Activated CD4-positive, alpha-beta T cell treated with anti-CD3 and anti-CD28 coated beads, Interleukin-2, Interleukin-4, amounts not matched to agents 100 ng/mL and 50 ng/mL, durations not matched to agents 16 hours and 8 hours (primary cell): ENCODE measurements around the gene C15orf62.

ENCODE experiments used
- DNase-seq: peaks from one replicate; pipeline ENCODE4 v3.0.0-alpha.2; 2020; ENCODE audit warnings: low spot score

Gene C15orf62

DNA sequence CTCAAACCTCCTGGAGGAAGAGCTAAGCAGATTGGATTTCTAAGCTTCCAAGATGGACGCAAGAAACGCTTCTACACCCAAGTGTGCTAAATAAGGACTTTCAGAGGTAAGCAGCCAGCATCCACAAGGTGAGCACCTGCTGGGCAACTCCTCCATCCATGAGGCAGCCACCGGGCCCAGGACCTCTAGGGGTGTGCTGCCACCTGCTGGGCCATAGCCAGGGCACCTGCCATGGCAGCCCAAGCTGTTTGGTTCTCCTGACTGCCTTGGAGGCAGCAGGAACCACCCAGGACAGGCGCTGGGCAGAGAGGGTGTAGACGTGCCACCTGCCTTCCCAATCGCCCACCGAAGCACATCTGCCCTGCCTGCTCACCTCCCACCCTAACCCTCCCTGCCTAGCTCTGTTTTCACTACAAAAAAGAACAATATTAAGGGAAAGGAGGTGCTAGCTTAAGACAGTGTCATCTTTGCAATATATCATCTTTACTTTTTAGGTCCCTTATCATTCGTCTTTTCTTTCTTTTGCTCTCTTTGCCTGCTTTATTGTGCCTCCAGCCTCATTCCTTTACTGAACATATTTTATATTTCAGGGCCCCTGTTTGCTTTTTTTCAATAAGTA is 12.9 kb downstream of the C15orf62 start:
- DNase-seq = peak; percentile 76

DNA sequence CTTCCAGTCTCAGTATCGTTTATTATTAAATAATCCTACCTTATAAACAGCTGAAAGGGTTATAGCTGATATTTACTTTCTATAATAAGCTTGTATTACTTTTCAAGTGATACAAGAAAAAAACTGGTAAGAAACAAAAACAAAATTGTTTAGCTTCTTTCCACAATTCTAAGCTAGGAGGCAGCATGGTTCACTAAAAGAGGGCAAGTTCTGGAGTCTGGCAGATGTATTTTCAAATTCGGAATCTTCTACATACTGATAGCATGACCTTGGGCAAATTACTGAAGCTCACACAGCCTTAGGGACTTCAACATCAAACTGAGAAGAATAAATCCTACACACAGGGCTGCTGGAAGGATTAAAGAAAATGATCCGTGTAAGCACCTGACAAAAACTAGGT is 15.4 kb downstream of the C15orf62 start:
- no peak for DNase-seq

DNA sequence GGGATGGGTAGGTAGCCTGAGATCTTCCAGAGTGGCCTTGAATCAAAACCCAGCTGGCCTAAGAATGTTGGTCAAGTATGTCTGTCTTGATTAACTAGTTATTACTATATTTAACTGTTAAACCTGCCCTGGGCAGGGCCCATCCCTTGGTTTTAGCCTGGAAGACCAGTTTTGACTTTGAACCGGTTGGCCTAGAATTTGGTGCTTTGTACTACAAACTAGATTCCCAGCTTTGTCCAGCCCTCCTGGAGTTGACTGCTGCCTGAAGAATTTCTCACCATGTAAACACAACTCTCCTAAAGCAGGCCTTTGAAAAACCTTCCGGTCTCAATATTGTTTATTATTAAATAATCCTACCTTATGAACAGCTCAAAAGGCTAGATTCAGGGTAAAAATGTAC is 16.0 kb downstream of the C15orf62 start:
- DNase-seq = no peak

DNA sequence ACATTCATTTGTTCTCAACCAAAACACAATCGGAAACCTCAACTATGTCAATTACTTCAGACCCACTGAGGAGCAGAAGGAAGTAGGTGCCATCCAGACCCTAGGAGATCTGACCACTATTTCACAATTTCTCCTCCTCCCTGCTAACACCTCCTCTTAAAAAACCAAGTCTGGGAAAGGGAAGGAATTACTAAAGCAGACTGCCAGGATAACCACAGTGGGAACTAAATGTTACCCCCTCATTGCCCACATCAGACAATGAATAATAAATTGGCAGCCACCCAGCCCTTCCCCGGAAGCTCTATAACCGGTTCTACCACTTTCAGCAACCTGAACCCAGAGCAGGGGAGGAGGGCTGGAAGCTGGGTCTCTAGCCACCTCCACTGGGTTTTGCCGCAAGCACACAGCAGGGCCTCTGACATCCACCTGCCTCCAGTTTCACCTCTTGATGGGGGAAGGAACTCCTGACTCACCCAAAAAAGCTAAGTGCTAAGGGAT is 17.6 kb downstream of the C15orf62 start:
- no peak for DNase-seq

DNA sequence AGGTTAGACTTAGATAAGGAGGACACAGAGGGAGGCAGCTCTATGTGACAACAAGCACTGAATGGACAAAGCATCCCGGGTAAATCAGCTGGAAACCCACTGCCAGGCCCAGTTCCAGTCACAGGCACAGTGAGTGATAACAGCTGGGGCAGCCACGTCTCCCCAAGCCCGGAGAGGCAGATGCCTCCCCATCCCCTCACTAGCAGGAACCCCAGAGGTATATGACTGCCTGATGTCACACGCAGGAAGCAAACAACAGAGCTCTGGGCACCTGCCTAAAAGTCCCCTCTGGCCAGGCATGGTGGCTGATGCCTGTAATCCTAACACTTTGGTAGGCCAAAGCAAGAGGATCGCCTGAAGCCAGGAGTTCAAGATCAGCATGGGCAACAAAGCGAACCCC is 18.2 kb downstream of the C15orf62 start:
- no peak for DNase-seq

DNA sequence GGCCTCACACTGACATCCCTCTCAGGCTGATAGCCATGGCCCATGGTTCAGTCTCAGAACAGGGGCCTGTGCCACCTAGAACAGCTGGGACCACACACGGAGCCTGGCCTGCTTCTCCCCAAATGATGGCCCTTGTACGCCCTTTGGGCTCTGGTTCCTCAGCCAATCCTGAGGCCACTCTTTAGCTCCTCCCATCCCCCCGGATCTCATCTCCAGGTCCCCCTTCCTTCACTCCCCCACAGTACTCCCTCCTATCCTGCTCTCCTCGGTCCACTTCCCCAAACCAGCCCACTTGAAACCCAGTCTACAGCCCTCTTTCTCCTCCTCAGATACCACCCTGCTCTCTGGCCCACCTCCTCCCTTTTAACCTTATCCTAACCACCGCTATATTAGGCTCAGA is 19.3 kb downstream of the C15orf62 start:
- DNase-seq = no peak

DNA sequence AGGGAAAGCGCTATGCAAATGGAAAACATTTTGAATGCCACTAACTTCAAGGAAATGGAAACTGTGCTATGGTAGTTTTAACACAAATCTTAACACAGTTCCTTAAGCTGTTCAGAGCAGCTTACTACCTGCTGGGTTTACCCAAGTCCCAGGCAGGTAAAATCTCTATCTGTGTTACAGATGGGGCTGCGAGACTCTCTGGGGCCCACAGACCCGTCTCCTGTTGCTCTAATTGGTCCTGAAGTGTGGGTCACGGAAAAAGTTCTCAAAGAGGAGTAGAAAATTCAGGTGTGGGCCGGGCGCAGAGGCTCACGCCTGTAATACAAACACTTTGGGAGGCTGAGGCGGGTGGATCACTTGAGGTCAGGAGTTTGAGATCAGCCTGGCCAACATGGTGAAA is 20.2 kb downstream of the C15orf62 start:
- DNase-seq = no peak

DNA sequence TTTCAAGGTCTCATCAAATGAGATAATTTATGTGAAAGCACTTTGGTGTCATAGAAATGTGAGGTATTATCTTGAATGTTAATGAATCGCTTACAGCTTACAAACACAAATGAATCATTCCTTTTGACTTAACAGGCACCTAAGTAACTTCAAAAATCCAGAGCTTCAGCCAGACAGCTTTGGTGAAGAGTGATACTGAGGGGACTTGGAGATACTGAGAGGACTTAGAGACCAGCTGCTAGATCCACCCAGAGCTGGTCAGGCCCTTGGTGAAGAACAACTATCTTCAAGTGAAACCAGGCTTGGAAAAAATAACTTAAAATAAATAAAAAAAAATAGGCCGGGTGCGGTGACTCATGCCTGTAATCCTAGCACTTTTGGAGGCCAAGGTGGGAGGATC is 20.9 kb downstream of the C15orf62 start:
- DNase-seq = no peak

DNA sequence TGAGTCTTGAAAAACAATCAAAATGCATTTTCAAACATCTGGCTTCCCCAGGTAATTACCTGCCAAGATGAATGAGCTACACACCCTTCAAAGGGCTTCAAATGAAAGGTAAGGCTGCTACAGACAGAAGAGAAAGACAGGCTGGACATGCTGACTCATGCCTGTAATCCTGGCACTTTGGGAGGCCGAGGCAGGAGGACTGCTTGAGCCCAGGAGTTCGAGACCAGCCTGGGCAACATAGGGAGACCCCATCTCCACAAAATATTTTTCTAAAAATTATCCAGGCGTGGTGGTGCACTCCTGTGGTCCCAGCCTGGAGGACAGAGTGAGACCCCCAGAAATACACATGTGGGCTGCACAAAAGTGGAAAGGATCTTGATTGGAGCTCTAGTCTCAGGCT is 22.6 kb downstream of the C15orf62 start:
- no peak for DNase-seq

DNA sequence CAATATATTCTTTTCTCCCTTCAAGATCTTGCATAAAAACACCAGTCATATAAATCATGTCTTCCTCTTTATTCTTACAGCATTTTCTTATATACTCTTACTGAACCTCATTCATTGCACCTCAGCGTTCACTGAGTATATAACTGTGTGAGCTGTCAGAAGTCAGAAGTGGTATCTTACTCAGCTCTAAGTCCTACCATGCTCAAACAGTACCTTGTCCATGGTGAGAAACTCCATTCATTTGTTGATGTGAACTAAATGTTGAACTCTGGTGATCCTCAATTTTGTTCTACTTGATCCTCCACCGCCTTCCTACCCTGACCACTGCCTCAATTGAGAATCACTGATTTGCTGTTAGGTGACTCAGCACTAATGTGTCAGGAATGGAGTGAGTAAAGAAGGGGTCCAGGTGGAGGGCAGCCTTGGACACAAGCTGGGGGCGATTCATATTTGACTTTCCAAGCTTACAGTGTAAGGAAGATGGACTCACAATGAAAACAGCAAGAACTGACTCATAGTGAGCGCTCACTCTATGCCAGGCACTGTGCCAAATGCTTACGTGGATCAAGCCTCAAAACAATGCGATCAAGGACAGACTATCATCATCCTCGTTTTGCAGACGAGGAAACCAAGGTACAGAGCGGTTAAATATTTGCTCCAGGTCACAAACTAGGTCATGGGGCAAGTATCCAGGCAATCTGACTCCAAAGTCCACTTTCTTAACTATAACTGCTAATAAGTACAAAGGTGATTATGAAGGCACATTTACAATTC is 23.6 kb downstream of the C15orf62 start:
- peak; percentile 69 for DNase-seq

DNA sequence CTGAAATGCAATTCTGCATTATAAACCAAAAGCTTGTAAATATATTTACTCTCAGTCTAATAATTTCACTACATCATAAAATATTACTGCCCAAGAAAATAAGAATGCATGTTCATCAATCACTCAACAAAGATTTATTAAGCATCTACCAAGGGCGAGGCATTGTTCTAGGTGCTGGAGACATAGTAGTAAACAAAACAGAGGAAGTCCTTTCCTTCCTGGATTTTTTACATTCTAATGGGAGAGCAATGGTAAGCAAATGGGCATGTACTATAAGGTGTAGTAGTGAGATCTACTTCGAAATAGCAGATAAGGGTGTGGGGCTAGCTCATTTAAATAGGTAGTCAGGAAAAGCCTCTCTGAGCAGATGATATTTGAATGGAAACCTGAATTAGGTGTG is 26.3 kb downstream of the C15orf62 start:
- no peak for DNase-seq

DNA sequence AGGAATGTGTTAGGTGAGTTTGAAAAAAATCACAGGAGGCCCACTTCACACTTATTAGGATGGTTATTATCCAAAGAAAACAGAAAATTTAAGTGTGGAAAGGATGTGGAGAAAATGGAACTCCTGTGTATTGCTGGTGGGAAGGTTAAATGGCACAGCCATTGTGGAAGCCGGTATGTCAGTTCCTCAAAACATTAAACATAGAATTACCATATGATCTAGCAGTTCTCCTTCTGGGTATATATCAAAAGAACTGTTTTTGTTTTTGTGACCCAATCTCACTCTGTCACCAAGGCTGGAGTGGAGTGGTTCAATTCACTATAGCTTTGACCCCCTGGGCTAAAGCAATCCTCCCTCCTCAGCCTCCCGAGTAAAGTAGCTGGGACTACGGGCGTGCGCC is 26.7 kb downstream of the C15orf62 start:
- DNase-seq = no peak

DNA sequence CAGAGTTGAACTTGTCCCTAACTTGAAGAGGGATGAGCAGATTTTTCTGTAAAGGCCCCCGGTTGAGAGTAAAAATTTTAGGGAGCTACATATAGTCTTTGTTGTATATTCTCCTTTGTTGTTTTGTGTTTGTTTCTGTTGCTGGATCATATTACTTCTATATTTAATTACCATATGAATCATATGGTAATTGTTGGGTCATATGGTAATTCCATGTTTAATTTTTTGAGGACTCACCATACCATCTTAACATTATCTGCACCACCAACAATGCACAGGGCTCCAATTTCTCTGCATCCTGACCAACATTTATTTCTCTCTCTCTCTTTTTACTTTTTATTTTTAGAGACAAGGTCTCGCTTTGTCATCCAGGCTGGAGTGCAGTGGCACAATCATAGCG is 29.7 kb downstream of the C15orf62 start:
- no peak for DNase-seq

DNA sequence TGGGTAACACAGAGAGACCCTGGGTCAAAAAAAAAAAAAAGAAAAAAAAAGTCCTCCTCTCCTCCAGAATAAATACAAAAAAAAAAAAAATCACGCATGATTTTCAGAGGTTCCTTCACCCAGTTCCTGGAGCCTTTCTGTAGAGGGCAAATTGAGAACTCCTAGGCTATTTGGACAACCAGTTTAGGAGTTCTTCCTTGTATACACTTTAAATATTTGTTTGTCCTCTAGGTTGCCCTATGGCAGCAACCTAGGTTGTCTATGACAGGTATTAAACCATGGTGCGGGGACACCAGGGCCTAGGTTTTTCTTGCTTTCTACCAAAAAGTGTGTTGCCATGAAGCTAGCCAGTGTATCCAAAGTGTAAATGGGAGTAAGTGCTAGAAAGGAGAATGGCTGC is 33.3 kb downstream of the C15orf62 start:
- DNase-seq = no peak

DNA sequence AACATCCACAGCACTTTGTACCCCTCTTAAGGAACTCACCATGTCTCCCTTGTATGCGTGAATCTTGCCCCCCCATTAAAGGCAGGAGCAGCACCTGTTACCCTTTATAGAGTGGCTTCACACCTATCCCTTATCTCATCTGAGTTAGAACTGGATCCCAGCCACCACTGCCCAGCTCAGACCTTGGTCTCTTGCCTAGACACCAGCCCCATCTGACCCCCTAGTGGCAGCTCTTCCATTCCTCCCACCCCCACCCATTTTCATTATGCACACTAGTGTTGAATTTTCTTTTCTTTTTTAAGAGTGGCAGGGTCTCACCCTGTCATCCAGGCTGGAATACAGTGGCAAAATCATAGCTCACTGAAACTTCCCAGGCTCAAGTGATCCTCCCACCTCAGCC is 33.9 kb downstream of the C15orf62 start:
- no peak for DNase-seq

DNA sequence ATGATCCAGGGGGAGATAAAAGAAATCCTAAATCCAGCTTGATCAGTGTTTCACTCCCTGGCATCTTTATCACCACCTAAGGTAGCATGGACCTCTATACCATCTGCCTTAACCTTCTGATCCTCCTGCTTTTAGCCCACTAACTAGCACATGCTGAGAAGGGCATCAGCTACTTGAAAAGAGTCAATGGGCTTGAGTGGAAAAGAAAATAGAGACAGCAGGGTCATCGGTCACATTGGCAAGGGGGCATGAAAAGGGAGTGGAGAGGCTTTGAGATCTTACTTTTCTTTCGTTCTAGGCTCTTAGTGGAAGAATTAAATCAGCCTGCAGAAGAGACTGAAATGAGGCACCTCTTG is 36.9 kb downstream of the C15orf62 start:
- no peak for DNase-seq

DNA sequence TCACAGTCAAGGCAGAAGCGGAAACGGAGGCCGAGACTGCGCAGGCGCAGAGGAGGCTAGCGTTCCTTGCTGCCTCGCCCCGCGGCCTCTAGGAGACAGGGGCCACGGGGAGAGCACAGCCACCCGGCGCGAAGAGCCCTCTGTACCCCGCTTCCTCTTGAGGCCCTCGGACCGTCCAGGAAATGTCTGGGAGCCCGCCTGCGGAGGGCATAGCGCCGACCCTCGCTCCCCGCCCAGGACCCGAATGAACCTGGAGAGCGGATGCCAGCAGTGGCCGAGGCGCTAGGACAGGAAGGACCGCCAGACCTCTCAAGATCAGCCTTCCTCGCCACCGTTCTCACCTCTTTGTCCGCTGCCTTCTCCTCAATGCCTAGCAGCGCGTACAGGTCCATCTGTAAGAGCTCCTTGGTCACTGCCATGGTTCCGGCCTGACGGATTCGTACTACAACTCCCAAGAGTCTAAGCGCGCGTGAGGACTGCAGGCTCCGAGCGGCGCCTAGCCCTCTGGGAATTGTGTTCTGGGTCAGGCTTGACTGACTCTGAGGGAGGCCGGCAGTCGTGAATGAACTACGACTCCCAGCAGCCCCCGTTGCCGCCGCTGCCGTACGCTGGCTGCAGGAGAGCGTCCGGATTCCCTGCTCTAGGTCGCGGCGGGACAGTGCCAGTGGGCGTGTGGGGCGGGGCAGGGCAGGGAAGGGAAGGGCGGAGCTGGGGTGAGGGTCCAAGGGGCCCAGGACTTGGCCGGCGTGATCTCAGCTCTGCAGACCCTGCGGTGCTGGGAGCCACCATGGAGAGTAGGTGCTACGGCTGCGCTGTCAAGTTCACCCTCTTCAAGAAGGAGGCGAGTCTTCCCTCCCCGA is 37.5 kb downstream of the C15orf62 start, which contains the start of the genes DNAJC17 and ZFYVE19:
Gene DNAJC17 (minus strand): TSS at position 446 of the 860 bp plus-strand sequence. CDS start 27 bp downstream, at position 419.
Gene ZFYVE19 (plus strand): TSS at position 62 of the 860 bp plus-strand sequence. CDS start 501 bp downstream, at position 563.
- DNase-seq = peak; percentile 98

DNA sequence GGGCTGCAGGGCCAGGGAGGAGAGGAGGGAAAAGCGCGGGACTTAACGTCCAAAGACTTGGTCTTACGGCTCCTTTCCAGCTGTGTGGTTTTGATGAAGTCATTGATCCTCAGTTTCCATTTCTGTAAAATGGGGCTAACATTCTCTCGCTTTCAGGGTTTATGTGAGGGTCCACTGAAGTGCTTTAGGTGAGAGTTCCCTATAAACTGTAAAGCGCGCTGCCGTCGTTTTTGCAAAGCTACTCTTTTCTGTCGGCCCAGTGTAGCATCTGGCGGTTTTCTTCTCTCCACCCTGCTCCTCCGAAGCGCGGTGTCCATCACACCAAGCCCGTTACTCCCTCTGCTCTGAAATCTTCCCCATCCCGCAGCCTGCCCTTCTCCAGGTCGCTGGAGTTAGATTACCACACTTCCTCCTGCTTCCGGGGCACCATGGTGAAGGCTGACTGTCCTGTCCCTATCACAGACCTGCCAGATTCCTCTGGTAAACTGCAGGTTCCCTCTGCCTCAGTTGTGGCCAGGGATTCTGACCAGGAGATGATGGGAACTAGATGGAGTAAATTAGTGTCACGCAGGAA is 38.2 kb downstream of the C15orf62 start:
- no peak for DNase-seq

DNA sequence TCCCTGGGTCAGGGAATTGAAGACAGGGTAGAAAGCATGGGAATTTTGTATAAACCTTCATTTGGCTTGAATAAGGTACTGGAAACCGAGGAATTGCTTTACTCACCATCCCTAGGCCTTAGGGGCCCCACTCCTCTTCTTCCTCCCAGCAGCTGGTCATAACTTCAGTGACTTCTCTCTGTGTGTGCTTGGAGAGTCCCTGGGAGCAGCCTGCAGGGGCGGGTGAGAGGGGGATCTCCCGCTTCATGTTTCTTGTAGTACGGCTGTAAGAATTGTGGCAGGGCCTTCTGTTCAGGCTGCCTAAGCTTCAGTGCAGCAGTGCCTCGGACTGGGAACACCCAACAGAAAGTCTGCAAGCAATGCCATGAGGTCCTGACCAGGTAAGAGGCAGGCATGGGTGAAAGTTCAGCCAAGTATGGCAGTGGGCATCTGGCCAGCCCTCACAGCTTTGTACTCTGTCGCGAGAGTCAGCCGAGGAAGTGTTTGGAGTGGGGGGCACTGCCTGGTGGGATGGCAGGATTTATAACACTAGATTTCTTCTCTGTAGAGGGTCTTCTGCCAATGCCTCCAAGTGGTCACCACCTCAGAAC is 39.2 kb downstream of the C15orf62 start:
- DNase-seq = no peak

DNA sequence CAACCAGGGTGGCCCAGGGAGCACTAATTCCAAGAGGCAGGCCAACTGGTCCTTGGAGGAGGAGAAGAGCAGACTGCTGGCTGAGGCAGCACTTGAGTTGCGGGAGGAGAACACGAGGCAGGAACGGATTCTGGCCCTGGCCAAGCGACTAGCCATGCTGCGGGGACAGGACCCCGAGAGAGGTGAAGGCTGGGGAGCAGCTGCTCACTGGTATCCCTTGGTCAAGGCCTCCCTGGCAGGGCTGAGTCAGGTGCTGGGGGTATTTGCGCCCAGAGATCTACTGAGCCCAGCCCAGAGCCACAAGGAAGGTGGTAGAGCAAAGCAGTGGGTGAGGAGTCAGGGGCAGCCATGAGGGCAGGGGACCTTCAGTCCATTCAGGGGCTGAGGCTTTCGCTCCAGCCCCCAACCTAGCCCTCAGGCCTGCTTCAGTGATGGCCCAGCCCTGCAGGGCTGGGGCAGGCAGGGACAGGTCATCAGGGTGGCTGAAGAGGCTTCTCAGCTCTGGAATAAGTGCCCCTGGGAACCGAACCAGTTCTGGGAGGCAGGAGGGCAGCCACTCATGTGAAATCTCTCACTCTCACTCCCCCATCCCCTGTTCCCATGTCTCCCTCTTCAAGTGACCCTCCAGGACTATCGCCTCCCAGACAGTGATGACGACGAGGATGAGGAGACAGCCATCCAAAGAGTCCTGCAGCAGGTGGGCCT is 43.1 kb downstream of the C15orf62 start:
- DNase-seq = no peak

DNA sequence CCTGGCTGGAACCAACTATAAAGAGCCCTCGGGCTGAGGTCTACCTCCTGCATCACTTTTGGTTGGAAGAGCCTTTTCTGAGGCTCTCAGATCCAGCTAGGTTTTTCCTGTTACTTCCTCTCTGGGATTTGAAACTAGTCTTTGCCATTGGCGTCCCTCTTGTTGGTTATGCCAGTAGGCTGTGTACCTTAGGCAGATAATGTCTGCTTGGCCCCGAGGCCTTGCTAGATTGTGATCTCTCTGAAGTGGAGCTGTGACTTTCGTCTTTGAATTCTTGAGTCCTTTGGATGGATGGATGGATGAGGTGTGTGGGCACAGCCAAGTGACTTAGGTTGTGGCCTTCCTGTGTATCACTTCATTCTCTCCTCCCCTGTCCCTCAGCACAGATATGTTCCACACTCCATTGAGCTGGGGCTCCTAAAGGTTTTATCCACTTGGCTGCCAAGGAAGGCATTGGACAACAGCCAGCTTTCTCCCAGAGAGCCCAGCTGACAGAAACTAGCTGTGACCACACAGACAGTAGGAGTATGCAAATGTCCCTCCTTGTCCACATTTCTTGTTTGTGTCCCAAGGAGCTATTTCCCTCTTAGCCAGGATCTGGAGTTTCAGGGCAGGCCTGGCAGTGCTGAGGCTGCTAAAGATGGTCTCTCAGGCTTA is 45.4 kb downstream of the C15orf62 start:
- DNase-seq = no peak
